GM12878 (cell line): ENCODE data around the gene METAP1. TPM values are rescaled to one million over a fixed set of nuclear protein-coding genes. Genes with fewer than 3 reads are reported as not detected.

Experiments
- BMI1 ChIP-seq: fragments of 450-650 bp; IDR thresholded peaks from 2 replicates; pipeline ENCODE4 v1.6.1; 2016; ENCODE audit warnings: mild to moderate bottlenecking, moderate library complexity, borderline replicate concordance
- CHD1 ChIP-seq: IDR thresholded peaks from 2 replicates; pipeline ENCODE4 v1.6.1; 2012; ENCODE audit warnings: low read depth, low read length, improper control_type of control experiment
- CHD2 ChIP-seq: IDR thresholded peaks from 2 replicates; pipeline ENCODE4 v1.6.1; 2011; ENCODE audit warnings: low read depth, low read length, improper control_type of control experiment, borderline replicate concordance
- CHD4 ChIP-seq: fragments of 200-600 bp; sonication (generic); IDR thresholded peaks from 2 replicates; pipeline ENCODE4 v1.6.1; 2016; ENCODE audit warnings: mild to moderate bottlenecking
- FOS ChIP-seq: IDR thresholded peaks from 3 replicates; pipeline ENCODE4 v1.6.1; 2011; ENCODE audit warnings: borderline replicate concordance; ENCODE audit not compliant: insufficient read length; ENCODE audit errors: extremely low read depth
- HDAC6 ChIP-seq: fragments of 200-600 bp; sonication (generic); IDR thresholded peaks from one replicate; pipeline ENCODE4 v1.8.0; 2017; ENCODE audit warnings: antibody characterized with exemption; ENCODE audit not compliant: unreplicated experiment
- HDGF ChIP-seq: fragments of 450-650 bp; IDR thresholded peaks from 2 replicates; pipeline ENCODE4 v1.6.1; 2016; ENCODE audit warnings: antibody characterized with exemption
- IKZF2 ChIP-seq, 2 experiments: fragments of 450-650 bp; IDR thresholded peaks; 2 replicates each; pipeline ENCODE4 v1.6.1; 2017; ENCODE audit warnings: mild to moderate bottlenecking in 2 of 2, moderate library complexity in 2 of 2
- IRF4 ChIP-seq: IDR thresholded peaks from 2 replicates; pipeline ENCODE4 v1.6.1; 2011; ENCODE audit warnings: low read depth, low read length
- KAT2A ChIP-seq: conservative IDR thresholded peaks from 2 replicates; pipeline ENCODE4 v1.6.1; 2011; ENCODE audit warnings: low read depth, low read length; ENCODE audit not compliant: control insufficient read depth
- LARP7 ChIP-seq: fragments of 450-650 bp; IDR thresholded peaks from 2 replicates; pipeline ENCODE4 v1.6.1; 2017; ENCODE audit warnings: mild to moderate bottlenecking
- MEF2B ChIP-seq: fragments of 450-650 bp; IDR thresholded peaks from 2 replicates; pipeline ENCODE4 v1.6.1; 2018; ENCODE audit warnings: mild to moderate bottlenecking, moderate library complexity; ENCODE audit not compliant: partially characterized antibody, poor library complexity, severe bottlenecking
- MYC ChIP-seq: IDR thresholded peaks from 2 replicates; pipeline ENCODE4 v1.6.1; 2011; ENCODE audit warnings: mild to moderate bottlenecking, low read length, moderate library complexity, inconsistent platforms; ENCODE audit not compliant: insufficient read depth, insufficient replicate concordance, insufficient read length, severe bottlenecking
- NBN ChIP-seq: fragments of 450-650 bp; IDR thresholded peaks from 2 replicates; pipeline ENCODE4 v1.6.1; 2016
- PAX8 ChIP-seq: fragments of 450-650 bp; IDR thresholded peaks from 2 replicates; pipeline ENCODE4 v1.6.1; 2017; ENCODE audit warnings: mild to moderate bottlenecking, moderate library complexity
- RUNX3 ChIP-seq: IDR thresholded peaks from 2 replicates; pipeline ENCODE4 v1.6.1; 2012; ENCODE audit warnings: low read length, inconsistent platforms
- SMC3 ChIP-seq: IDR thresholded peaks from 2 replicates; pipeline ENCODE4 v1.6.1; 2011; ENCODE audit warnings: low read length, improper control_type of control experiment, borderline replicate concordance
- STAT1 ChIP-seq: fragments of 450-650 bp; conservative IDR thresholded peaks from 2 replicates; pipeline ENCODE4 v1.6.1; 2014; ENCODE audit warnings: antibody characterized with exemption, mild to moderate bottlenecking
- ZNF207 ChIP-seq: fragments of 450-650 bp; IDR thresholded peaks from 2 replicates; pipeline ENCODE4 v1.6.1; 2014; ENCODE audit warnings: antibody characterized with exemption, mild to moderate bottlenecking, borderline replicate concordance
- polyA plus RNA-seq, 11 experiments: library from polyadenylated mRNA; depleted of rRNA in 4 of 11; unstranded in 6 of 11; stranded (reverse) in 5 of 11; fragments of >200 nt; fragmentation: Nextera tagmentation in 4 of 11; fragmentation: Illumina TruSeq in 1 of 11; extraction: Ambion mirVana in 4 of 11; extraction: Trizol in 1 of 11; gene quantifications; 1 replicate in 1 of 11; 2 replicates in 10 of 11; pipeline versions ENCODE4 v1.2.1 to v1.2.3, GENCODE V29; 2011 to 2016; ENCODE audit warnings: inconsistent platforms in 2 of 11, missing spikeins in 2 of 11, low read depth in 1 of 11
- total RNA-seq, 4 experiments: library from RNA; depleted of rRNA in 3 of 4; stranded (reverse); fragments of >200 nt in 3 of 4; fragmentation: Illumina TruSeq in 1 of 4; extraction: Trizol in 1 of 4; gene quantifications; 2 replicates each; pipeline versions ENCODE4 v1.2.1 to v1.2.3, GENCODE V29; 2013 to 2021
- TF ChIP-seq, protein P1 (sequence below): fragments of 450-650 bp; IDR thresholded peaks from 2 replicates; pipeline ENCODE4 v1.6.1; 2017; ENCODE audit warnings: borderline replicate concordance
- TF ChIP-seq, protein P2 (sequence below): fragments of 450-650 bp; IDR thresholded peaks from 2 replicates; pipeline ENCODE4 v1.6.1; 2016; ENCODE audit warnings: mild to moderate bottlenecking, moderate library complexity, borderline replicate concordance
- TF ChIP-seq, protein P3 (sequence below): fragments of 450-650 bp; IDR thresholded peaks from 2 replicates; pipeline ENCODE4 v1.6.1; 2017; ENCODE audit warnings: low read depth, mild to moderate bottlenecking, moderate library complexity
- TF ChIP-seq, protein P4 (sequence below): IDR thresholded peaks from 2 replicates; pipeline ENCODE4 v1.6.1; 2012; ENCODE audit warnings: low read depth, low read length, improper control_type of control experiment

Gene METAP1
- total and polyA plus RNA-seq, 10 of the 15 experiments (the other 5 are each of a cell fraction or from before 2014, with no cell fraction given): 22.7 to 71.4 (median 45.1) TPM

DNA sequence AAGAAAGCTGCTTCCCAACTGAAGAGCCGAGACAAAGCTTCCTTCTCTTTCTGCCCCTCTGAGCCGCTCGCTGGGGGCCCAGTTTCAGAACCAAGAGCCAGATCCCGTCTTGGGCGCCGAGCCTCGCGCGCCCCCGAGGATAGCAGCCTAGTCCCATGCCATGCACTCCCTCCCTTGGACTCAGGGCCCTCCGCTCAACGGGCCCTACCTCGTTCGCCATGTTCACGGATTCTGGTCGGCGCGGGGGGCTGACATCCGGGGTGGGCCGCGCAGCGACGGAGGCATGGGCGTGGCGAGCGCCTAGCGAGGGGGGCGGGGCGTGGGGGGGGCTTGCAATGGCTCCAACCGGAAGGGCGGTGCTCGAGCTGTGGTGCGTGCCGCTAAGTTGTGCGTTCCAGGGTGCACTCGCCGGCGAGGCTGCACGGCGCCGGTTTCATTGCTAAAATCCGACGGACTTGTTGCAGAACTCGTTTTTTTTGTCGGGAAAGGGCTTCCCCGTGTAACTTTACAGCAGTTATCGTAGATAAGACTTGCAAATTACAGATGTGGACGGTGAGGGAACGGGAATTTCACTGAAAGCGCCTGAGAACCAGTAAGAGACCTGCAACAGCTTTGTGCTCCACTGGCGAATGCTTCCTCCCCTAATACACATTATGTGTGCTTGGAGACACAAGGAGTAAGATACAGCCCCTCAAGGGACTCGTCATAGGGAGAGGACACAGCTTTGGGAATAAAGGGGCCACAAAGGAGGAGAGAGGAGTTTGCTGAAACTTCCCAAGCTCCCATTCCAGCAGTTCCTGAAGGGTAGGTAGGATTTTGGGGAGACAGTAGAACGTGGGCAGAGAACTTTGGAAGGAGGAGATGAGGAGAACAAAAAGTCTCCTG, 93.2 kb downstream of the METAP1 start, which contains the start of gene ADH5 (continued):
- TF ChIP-seq, protein P1, sequence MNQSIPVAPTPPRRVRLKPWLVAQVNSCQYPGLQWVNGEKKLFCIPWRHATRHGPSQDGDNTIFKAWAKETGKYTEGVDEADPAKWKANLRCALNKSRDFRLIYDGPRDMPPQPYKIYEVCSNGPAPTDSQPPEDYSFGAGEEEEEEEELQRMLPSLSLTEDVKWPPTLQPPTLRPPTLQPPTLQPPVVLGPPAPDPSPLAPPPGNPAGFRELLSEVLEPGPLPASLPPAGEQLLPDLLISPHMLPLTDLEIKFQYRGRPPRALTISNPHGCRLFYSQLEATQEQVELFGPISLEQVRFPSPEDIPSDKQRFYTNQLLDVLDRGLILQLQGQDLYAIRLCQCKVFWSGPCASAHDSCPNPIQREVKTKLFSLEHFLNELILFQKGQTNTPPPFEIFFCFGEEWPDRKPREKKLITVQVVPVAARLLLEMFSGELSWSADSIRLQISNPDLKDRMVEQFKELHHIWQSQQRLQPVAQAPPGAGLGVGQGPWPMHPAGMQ: no peak
- TF ChIP-seq MYC (no peak), BMI1 (no peak), IRF4 (no peak), NBN (0 out of 2 replicates have a peak, but pooled peaks have one; percentile 35), CHD4 (no peak), SMC3 (no peak), PAX8 (no peak), LARP7 (no peak), ZNF207 (no peak), STAT1 (no peak), RUNX3 (peak; percentile 34; the same call in 1 of the 2 replicates), CHD2 (no peak), MEF2B (no peak), KAT2A (no peak), HDGF (no peak), FOS (no peak), HDAC6 (no peak), CHD1 (no peak), IKZF2 (IDR thresholded peaks at IDR 0.05) (peak; percentile 10 to 43; a peak in 2 of 4 replicates)
- TF ChIP-seq, protein P2, sequence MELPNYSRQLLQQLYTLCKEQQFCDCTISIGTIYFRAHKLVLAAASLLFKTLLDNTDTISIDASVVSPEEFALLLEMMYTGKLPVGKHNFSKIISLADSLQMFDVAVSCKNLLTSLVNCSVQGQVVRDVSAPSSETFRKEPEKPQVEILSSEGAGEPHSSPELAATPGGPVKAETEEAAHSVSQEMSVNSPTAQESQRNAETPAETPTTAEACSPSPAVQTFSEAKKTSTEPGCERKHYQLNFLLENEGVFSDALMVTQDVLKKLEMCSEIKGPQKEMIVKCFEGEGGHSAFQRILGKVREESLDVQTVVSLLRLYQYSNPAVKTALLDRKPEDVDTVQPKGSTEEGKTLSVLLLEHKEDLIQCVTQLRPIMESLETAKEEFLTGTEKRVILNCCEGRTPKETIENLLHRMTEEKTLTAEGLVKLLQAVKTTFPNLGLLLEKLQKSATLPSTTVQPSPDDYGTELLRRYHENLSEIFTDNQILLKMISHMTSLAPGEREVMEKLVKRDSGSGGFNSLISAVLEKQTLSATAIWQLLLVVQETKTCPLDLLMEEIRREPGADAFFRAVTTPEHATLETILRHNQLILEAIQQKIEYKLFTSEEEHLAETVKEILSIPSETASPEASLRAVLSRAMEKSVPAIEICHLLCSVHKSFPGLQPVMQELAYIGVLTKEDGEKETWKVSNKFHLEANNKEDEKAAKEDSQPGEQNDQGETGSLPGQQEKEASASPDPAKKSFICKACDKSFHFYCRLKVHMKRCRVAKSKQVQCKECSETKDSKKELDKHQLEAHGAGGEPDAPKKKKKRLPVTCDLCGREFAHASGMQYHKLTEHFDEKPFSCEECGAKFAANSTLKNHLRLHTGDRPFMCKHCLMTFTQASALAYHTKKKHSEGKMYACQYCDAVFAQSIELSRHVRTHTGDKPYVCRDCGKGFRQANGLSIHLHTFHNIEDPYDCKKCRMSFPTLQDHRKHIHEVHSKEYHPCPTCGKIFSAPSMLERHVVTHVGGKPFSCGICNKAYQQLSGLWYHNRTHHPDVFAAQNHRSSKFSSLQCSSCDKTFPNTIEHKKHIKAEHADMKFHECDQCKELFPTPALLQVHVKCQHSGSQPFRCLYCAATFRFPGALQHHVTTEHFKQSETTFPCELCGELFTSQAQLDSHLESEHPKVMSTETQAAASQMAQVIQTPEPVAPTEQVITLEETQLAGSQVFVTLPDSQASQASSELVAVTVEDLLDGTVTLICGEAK: peak; percentile 62; the same call in 1 of the 2 replicates
- TF ChIP-seq, protein P3, sequence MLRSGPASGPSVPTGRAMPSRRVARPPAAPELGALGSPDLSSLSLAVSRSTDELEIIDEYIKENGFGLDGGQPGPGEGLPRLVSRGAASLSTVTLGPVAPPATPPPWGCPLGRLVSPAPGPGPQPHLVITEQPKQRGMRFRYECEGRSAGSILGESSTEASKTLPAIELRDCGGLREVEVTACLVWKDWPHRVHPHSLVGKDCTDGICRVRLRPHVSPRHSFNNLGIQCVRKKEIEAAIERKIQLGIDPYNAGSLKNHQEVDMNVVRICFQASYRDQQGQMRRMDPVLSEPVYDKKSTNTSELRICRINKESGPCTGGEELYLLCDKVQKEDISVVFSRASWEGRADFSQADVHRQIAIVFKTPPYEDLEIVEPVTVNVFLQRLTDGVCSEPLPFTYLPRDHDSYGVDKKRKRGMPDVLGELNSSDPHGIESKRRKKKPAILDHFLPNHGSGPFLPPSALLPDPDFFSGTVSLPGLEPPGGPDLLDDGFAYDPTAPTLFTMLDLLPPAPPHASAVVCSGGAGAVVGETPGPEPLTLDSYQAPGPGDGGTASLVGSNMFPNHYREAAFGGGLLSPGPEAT: peak; percentile 43; the same call in 1 of the 2 replicates
- TF ChIP-seq, protein P4, sequence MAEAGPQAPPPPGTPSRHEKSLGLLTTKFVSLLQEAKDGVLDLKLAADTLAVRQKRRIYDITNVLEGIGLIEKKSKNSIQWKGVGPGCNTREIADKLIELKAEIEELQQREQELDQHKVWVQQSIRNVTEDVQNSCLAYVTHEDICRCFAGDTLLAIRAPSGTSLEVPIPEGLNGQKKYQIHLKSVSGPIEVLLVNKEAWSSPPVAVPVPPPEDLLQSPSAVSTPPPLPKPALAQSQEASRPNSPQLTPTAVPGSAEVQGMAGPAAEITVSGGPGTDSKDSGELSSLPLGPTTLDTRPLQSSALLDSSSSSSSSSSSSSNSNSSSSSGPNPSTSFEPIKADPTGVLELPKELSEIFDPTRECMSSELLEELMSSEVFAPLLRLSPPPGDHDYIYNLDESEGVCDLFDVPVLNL: no peak
